IMR-90 (cell line): Measurements from ENCODE around the gene LMX1A. TPM values are rescaled to one million over a fixed set of nuclear protein-coding genes. Genes with fewer than 3 reads are reported as not detected.

Experiments used
- ATAC-seq: fragments of 200-7000 bp; cut with Tn5 transposase; 2 replicates; pipeline ENCODE4 v1.9.1; 2020; ENCODE audit warnings: low read depth, mild to moderate bottlenecking, moderate library complexity
- BruUV-seq: library from RNA; stranded (reverse); fragments of 400-500 nt; replicated peaks from 2 replicates; lab custom pipeline; 2021; lab: Mats Ljungman, UMichigan
- CTCF ChIA-PET: fragments of 300-600 bp; formaldehyde crosslinking; extraction: SDS; loops from one replicate; lab custom pipeline; 2021; ENCODE audit warnings: antibody characterized with exemption; lab: Yijun Ruan, JAX
- POLR2A ChIA-PET: fragments of 300-600 bp; sonication (Branson Sonifier 250); formaldehyde crosslinking; loops from one replicate; lab custom pipeline; 2022; ENCODE audit warnings: antibody characterized with exemption; ENCODE audit not compliant: unreplicated experiment; lab: Charles Lee
- DNase-seq: peaks from one replicate; pipeline ENCODE4 v3.0.0; 2013
- H2AFZ ChIP-seq: replicated peaks from 2 replicates; pipeline ENCODE3; 2013; ENCODE audit warnings: low read length, mild to moderate bottlenecking; ENCODE audit not compliant: poor library complexity
- H2AK5ac ChIP-seq: 2 replicates; pipeline ENCODE4 v1.6.1; 2013; ENCODE audit warnings: low read depth, low read length, inconsistent platforms
- H2AK9ac ChIP-seq: replicated peaks from 2 replicates; pipeline ENCODE3; 2013; ENCODE audit warnings: mild to moderate bottlenecking, low read depth, low read length, moderate library complexity; ENCODE audit not compliant: poor library complexity
- H2BK120ac ChIP-seq: 2 replicates; pipeline ENCODE4 v1.6.1; 2013; ENCODE audit warnings: low read depth, low read length, inconsistent platforms
- H2BK15ac ChIP-seq: 3 replicates; pipeline ENCODE4 v1.6.1; 2013; ENCODE audit warnings: low read depth, low read length, inconsistent platforms
- H2BK20ac ChIP-seq: 2 replicates; pipeline ENCODE4 v1.6.1; 2013; ENCODE audit warnings: low read depth, mild to moderate bottlenecking, inconsistent platforms, low read length, moderate library complexity
- H2BK5ac ChIP-seq: 2 replicates; pipeline ENCODE4 v1.6.1; 2013; ENCODE audit warnings: mild to moderate bottlenecking, low read depth, low read length, inconsistent platforms; ENCODE audit not compliant: poor library complexity, severe bottlenecking
- H3K14ac ChIP-seq: replicated peaks from 2 replicates; pipeline ENCODE4 v1.6.1; 2013; ENCODE audit warnings: low read depth, low read length, inconsistent platforms
- H3K18ac ChIP-seq: 2 replicates; pipeline ENCODE4 v1.6.1; 2013; ENCODE audit warnings: low read depth, low read length, control low read depth
- H3K23ac ChIP-seq: 2 replicates; pipeline ENCODE4 v1.6.1; 2013; ENCODE audit warnings: low read depth, low read length, inconsistent platforms
- H3K27ac ChIP-seq: 2 replicates; pipeline ENCODE4 v1.5.1; 2013; ENCODE audit warnings: mild to moderate bottlenecking, control low read depth, low read length; ENCODE audit not compliant: insufficient read depth
- H3K27me3 ChIP-seq: 2 replicates; pipeline ENCODE4 v1.6.1; 2013; ENCODE audit warnings: low read length; ENCODE audit not compliant: control insufficient read depth, insufficient read depth
- H3K36me3 ChIP-seq: 2 replicates; pipeline ENCODE4 v1.6.1; 2013; ENCODE audit warnings: low read length, mixed read lengths; ENCODE audit not compliant: control insufficient read depth, insufficient read depth
- H3K4ac ChIP-seq: 2 replicates; pipeline ENCODE4 v1.6.1; 2013; ENCODE audit warnings: low read depth, low read length, inconsistent platforms
- H3K4me1 ChIP-seq: 2 replicates; pipeline ENCODE4 v1.6.1; 2013; ENCODE audit warnings: low read length, mixed read lengths; ENCODE audit not compliant: control insufficient read depth, insufficient read depth
- H3K4me2 ChIP-seq: 2 replicates; pipeline ENCODE4 v1.6.1; 2013; ENCODE audit warnings: low read depth, mild to moderate bottlenecking, control low read depth, low read length, moderate library complexity
- H3K4me3 ChIP-seq: 2 replicates; pipeline ENCODE4 v1.5.1; 2013; ENCODE audit warnings: low read depth, mild to moderate bottlenecking, control low read depth, low read length, moderate library complexity; ENCODE audit not compliant: insufficient read depth
- H3K56ac ChIP-seq: 2 replicates; pipeline ENCODE4 v1.6.1; 2013; ENCODE audit warnings: low read length, inconsistent platforms; ENCODE audit not compliant: insufficient read depth; ENCODE audit errors: extremely low read depth
- H3K79me1 ChIP-seq, 2 experiments: 2 replicates each; pipeline ENCODE4 v1.6.1; 2013; ENCODE audit warnings: low read length in 2 of 2, inconsistent platforms in 1 of 2, low read depth in 1 of 2
- H3K9ac ChIP-seq: 2 replicates; pipeline ENCODE4 v1.6.1; 2013; ENCODE audit warnings: low read depth, low read length, control low read depth
- H3K9me1 ChIP-seq: 2 replicates; pipeline ENCODE4 v1.6.1; 2013; ENCODE audit warnings: low read length, inconsistent platforms; ENCODE audit not compliant: insufficient read depth
- H3K9me3 ChIP-seq: 2 replicates; pipeline ENCODE4 v1.6.1; 2013; ENCODE audit warnings: low read length; ENCODE audit not compliant: control insufficient read depth, insufficient read depth
- H4K20me1 ChIP-seq: 2 replicates; pipeline ENCODE4 v1.6.1; 2013; ENCODE audit warnings: low read length, inconsistent platforms; ENCODE audit not compliant: insufficient read depth
- H4K5ac ChIP-seq: 2 replicates; pipeline ENCODE4 v1.6.1; 2013; ENCODE audit warnings: mild to moderate bottlenecking, low read depth, low read length, control low read depth
- H4K8ac ChIP-seq, 2 experiments: 2 replicates each; pipeline ENCODE4 v1.6.1; 2013; ENCODE audit warnings: low read depth in 2 of 2, low read length in 2 of 2, control low read depth in 1 of 2, inconsistent platforms in 1 of 2
- H4K91ac ChIP-seq: 2 replicates; pipeline ENCODE4 v1.6.1; 2013; ENCODE audit warnings: low read depth, low read length, inconsistent platforms; ENCODE audit not compliant: insufficient read depth
- FOS ChIP-seq: fragments of 150-350 bp; IDR thresholded peaks from 2 replicates; pipeline ENCODE4 v1.6.1; 2016; ENCODE audit warnings: low read depth, low read length
- WGBS, 2 experiments: methylation state at CpG; one replicate each; pipeline versions ENCODE4 v1.1.5 to v1.1.7; 2013; ENCODE audit warnings: missing lambda C conversion rate in 2 of 2; ENCODE audit not compliant: insufficient read length in 1 of 2; ENCODE audit errors: extremely low coverage in 2 of 2; 5-methylcytosine and 5-hydroxymethylcytosine counted together
- dilution Hi-C: fragments of 300-500 bp; cut with HindIII; formaldehyde crosslinking; loops from one replicate; pipeline ENCODE4 v1.14.3; 2018; ENCODE audit warnings: low sequenced_read_pairs; ENCODE audit not compliant: unreplicated experiment
- in situ Hi-C: fragments of 300-500 bp; cut with MboI; formaldehyde crosslinking; loops from 3 replicates; pipeline ENCODE4 v1.14.3; 2019; ENCODE audit warnings: low sequenced_read_pairs, inconsistent platforms, mixed read lengths
- intact Hi-C: fragments of 100-400 bp; cut with micrococcal nuclease; formaldehyde crosslinking; loops from 2 replicates; pipeline ENCODE4 v1.10.0; 2022
- polyA plus RNA-seq, 3 experiments: library from polyadenylated mRNA; depleted of rRNA; stranded (reverse); fragments of >200 nt; gene quantifications; 2 replicates each; pipeline ENCODE4 v1.2.3, GENCODE V29; 2012; ENCODE audit warnings: low replicate concordance in 1 of 3
- total RNA-seq: library from RNA; depleted of rRNA; stranded (reverse); fragments of >200 nt; gene quantifications from 2 replicates; pipeline ENCODE4 v1.2.3, GENCODE V29; 2012

LMX1A gene
- total and polyA plus RNA-seq, 2 of the 4 experiments (the other 2 are of a cell fraction): not detected

GRCh38 chr1:165265196-165265838, 91.2 kb downstream of the LMX1A start:
- Histone ChIP-seq H2BK15ac (no peak overlapping the region), H2AFZ (no peak overlapping the region), H4K5ac (no peak overlapping the region), H3K9me3 (no peaks in the 10 kb centered on the region), H3K79me1 (no peaks in the 10 kb centered on the region), H3K36me3 (no peaks in the 10 kb centered on the region), H3K23ac (no peak overlapping the region), H3K9ac (no peak overlapping the region), H3K4me2 (no peak overlapping the region), H3K14ac (no peak overlapping the region), H2AK9ac (no peak overlapping the region), H3K27ac (no peak overlapping the region), H4K91ac (no peak overlapping the region), H2BK120ac (no peak overlapping the region), H3K27me3 (no peaks in the 10 kb centered on the region), H3K4me3 (no peak overlapping the region), H2AK5ac (no peak overlapping the region), H3K18ac (no peak overlapping the region), H3K4ac (no peak overlapping the region), H4K20me1 (no peaks in the 10 kb centered on the region), H3K9me1 (no peaks in the 10 kb centered on the region), H2BK5ac (no peak overlapping the region), H3K4me1 (no peaks in the 10 kb centered on the region), H2BK20ac (no peak overlapping the region), H4K8ac (no peak overlapping the region), H3K56ac (no peak overlapping the region)
- TF ChIP-seq FOS: no peak
- CTCF ChIA-PET: no interaction called here
- no CpG with 5 or more reads among the region's 3 CpGs for WGBS, 2 experiments
- ATAC-seq (no peak), DNase-seq (no peak)
- BruUV-seq: no TSS peak
- in situ Hi-C loops: no loop called here
- intact Hi-C loops: no loop called here
- POLR2A ChIA-PET: no interaction called here
- dilution Hi-C loops: no loop called here
